A549 (cell line): ENCODE measurements around the gene ULK1. TPM values are rescaled to one million over a fixed set of nuclear protein-coding genes. Genes with fewer than 3 reads are reported as not detected.

Source experiments
- ATAC-seq, 2 experiments: fragments of 200-7000 bp in 1 of 2; fragments of >200 bp in 1 of 2; cut with Nextera tagmentation in 1 of 2; cut with Tn5 transposase in 1 of 2; 3 replicates each; pipeline versions ENCODE4 v1.8.0 to v1.9.1; 2018 to 2020; ENCODE audit warnings: mild to moderate bottlenecking in 1 of 2, moderate library complexity in 1 of 2
- CTCF ChIA-PET: fragments of 300-600 bp; sonication (Branson Sonifier 250); formaldehyde crosslinking; extraction: SDS; loops from one replicate; lab custom pipeline; 2021; ENCODE audit warnings: antibody characterized with exemption, inconsistent platforms; lab: Yijun Ruan, JAX
- POLR2A ChIA-PET: fragments of 350-600 bp; formaldehyde crosslinking; extraction: SDS; loops from one replicate; lab custom pipeline; 2021; ENCODE audit warnings: antibody characterized with exemption, inconsistent platforms; lab: Yijun Ruan, JAX
- DNase-seq, 2 experiments: peaks; one replicate each; pipeline versions ENCODE4 v3.0.0 to v3.0.0-alpha.2; 2011 to 2016; ENCODE audit warnings: low read depth in 1 of 2, low spot score in 1 of 2
- FAIRE-seq: peaks from 2 replicates; lab custom pipeline; 2011; peaks lifted over from hg19 to GRCh38; lab: Jason Lieb, UNC
- H3K27ac ChIP-seq, 2 experiments: fragments of >200 bp; sonication (Bioruptor Twin); formaldehyde crosslinking; 3 replicates each; pipeline ENCODE4 v1.5.1; 2016 to 2017
- H3K4me1 ChIP-seq: fragments of >200 bp; sonication (Bioruptor Twin); formaldehyde crosslinking; 3 replicates; pipeline ENCODE4 v1.6.1; 2016
- H3K4me2 ChIP-seq: fragments of >200 bp; sonication (Bioruptor Twin); formaldehyde crosslinking; 3 replicates; pipeline ENCODE4 v1.6.1; 2016
- H3K4me3 ChIP-seq: fragments of >200 bp; sonication (Bioruptor Twin); formaldehyde crosslinking; 3 replicates; pipeline ENCODE4 v1.5.1; 2016
- H3K9me3 ChIP-seq: fragments of >200 bp; sonication (Bioruptor Twin); formaldehyde crosslinking; 3 replicates; pipeline ENCODE4 v1.6.1; 2016
- CBX8 ChIP-seq: fragments of 200-600 bp; sonication (generic); IDR thresholded peaks from 2 replicates; pipeline ENCODE4 v1.6.1; 2016
- EHMT2 ChIP-seq: fragments of 200-600 bp; sonication (generic); IDR thresholded peaks from 2 replicates; pipeline ENCODE4 v1.6.1; 2016; ENCODE audit warnings: antibody characterized with exemption, low read depth, mild to moderate bottlenecking, moderate library complexity
- ESRRA ChIP-seq: fragments of 150-350 bp; IDR thresholded peaks from 2 replicates; pipeline ENCODE4 v1.6.1; 2014; ENCODE audit warnings: mild to moderate bottlenecking, low read length, borderline replicate concordance
- FOSB ChIP-seq: fragments of 250-450 bp; sonication (Bioruptor Pico); IDR thresholded peaks from 2 replicates; pipeline ENCODE4 v1.5.0; 2020; ENCODE audit warnings: mild to moderate bottlenecking, moderate library complexity
- HES2 ChIP-seq: fragments of >200 bp; sonication (Bioruptor Twin); formaldehyde crosslinking; IDR thresholded peaks from 2 replicates; pipeline ENCODE4 v1.6.1; 2016
- KDM1A ChIP-seq: fragments of 200-600 bp; sonication (generic); IDR thresholded peaks from 2 replicates; pipeline ENCODE4 v1.6.1; 2016; ENCODE audit warnings: low read depth, mild to moderate bottlenecking
- MAFK ChIP-seq: fragments of 450-650 bp; IDR thresholded peaks from 2 replicates; pipeline ENCODE4 v1.6.1; 2014; ENCODE audit not compliant: partially characterized antibody
- MAZ ChIP-seq: fragments of 150-350 bp; IDR thresholded peaks from 2 replicates; pipeline ENCODE4 v1.6.1; 2014; ENCODE audit warnings: antibody characterized with exemption, low read depth, low read length, borderline replicate concordance
- MYC ChIP-seq: IDR thresholded peaks from 2 replicates; pipeline ENCODE4 v1.6.1; 2012; ENCODE audit warnings: mild to moderate bottlenecking, inconsistent platforms, low read length, improper control_type of control experiment, borderline replicate concordance
- POLR2AphosphoS2 ChIP-seq: conservative IDR thresholded peaks from 2 replicates; pipeline ENCODE4 v1.6.1; 2012; ENCODE audit warnings: low read length, improper control_type of control experiment, inconsistent platforms
- RAD21 ChIP-seq, 2 experiments: fragments of >200 bp in 1 of 2; sonication (Bioruptor Twin) in 1 of 2; formaldehyde crosslinking in 1 of 2; IDR thresholded peaks in 1 of 2; conservative IDR thresholded peaks in 1 of 2; 2 replicates in 1 of 2; 3 replicates in 1 of 2; pipeline ENCODE4 v1.6.1; 2012 to 2018; ENCODE audit warnings: inconsistent platforms in 1 of 2
- SREBF2 ChIP-seq: fragments of 450-650 bp; IDR thresholded peaks from 2 replicates; pipeline ENCODE4 v1.6.1; 2014; ENCODE audit warnings: mild to moderate bottlenecking, moderate library complexity
- TFCP2L1 ChIP-seq: fragments of 250-450 bp; sonication (Bioruptor Pico); IDR thresholded peaks from 2 replicates; pipeline ENCODE4 v1.5.0; 2021; ENCODE audit warnings: mild to moderate bottlenecking
- WGBS: methylation state at CpG from one replicate; pipeline ENCODE4 v1.1.6; 2017; ENCODE audit errors: missing lambda C conversion rate; 5-methylcytosine and 5-hydroxymethylcytosine counted together
- polyA plus RNA-seq, 4 experiments: library from polyadenylated mRNA; depleted of rRNA in 3 of 4; stranded (reverse); fragments of >200 nt; fragmentation: RNase III in 1 of 4; extraction: RNeasy Plus Mini Kit Qiagen cat#74134 plus additional on column Dnase treatment in 1 of 4; gene quantifications; 2 replicates in 3 of 4; 3 replicates in 1 of 4; pipeline ENCODE4 v1.2.3, GENCODE V29; 2011 to 2017
- TF ChIP-seq, protein P1 (sequence below): fragments of >200 bp; sonication (Bioruptor Twin); formaldehyde crosslinking; IDR thresholded peaks from 3 replicates; pipeline ENCODE4 v1.6.1; 2016

The ULK1 gene
- polyA plus RNA-seq, 2 of the 4 experiments (the other 2 are of a cell fraction): 15.1 to 46.2 TPM

GRCh38 chr12:131919366-131920156 is 25.1 kb downstream of the ULK1 start:
- Histone ChIP-seq H3K4me3 (no peak overlapping the region), H3K27ac (no peak overlapping the region), H3K4me2 (no peak overlapping the region), H3K9me3 (no peaks in the 10 kb centered on the region), H3K4me1 (no peaks in the 10 kb centered on the region)
- POLR2A ChIA-PET: no interaction called here
- ATAC-seq (peak in 1 of 2 experiments; percentile 2; a peak in 3 of 6 replicates), DNase-seq (no peak), FAIRE-seq (no peak)
- CTCF ChIA-PET: interaction anchor here (0.6 to 1.2 kb wide), 2 partner anchors 18 to 68 kb away, joined by 4 to 5 read pairs; no protein-coding TSS in a partner anchor
- 89% methylated on average over 29 of the region's 37 CpGs for WGBS
- TF ChIP-seq POLR2AphosphoS2 (0 out of 2 replicates have a peak, but pooled peaks have one; percentile 59), MAZ (no peak)

DNA sequence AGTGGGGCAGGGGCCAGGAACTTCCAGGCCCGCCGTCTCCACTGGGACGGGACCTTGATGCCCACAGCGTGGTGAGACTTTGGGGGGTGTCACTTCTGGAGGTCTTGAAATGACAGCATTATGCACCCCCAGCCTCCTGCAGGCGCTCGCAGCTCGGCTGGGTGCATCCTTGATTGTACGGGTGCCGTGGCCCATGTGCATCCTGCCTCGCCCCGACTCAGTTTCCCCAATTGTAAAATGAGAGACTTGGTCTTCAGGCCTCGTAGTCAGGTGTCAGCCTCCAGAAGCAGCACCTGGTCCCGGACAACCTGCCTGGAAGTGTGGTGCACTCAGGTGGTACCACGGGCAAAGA is 25.7 kb downstream of the ULK1 start:
- FAIRE-seq: no peak
- no peak overlapping the region for H3K4me2 ChIP-seq
- DNase-seq: no peak
- no peak for TF ChIP-seq RAD21 (conservative IDR thresholded peaks at IDR 0.05 in 1 of 2, IDR thresholded peaks at IDR 0.05 in 1 of 2)
- TF ChIP-seq TFCP2L1 (CRISPR knock-in tag): no peak
- H3K9me3 ChIP-seq: no peaks in the 10 kb centered on the region
- ATAC-seq: no peak
- no peak overlapping the region for H3K27ac ChIP-seq
- WGBS: 93% methylated on average over 14 of the region's 14 CpGs
- CTCF ChIA-PET: interaction anchor here (0.6 to 1.2 kb wide), 3 partner anchors 8 to 69 kb away, joined by 3 to 5 read pairs (median 4); no protein-coding TSS in a partner anchor
- H3K4me3 ChIP-seq: no peak overlapping the region
- no peaks in the 10 kb centered on the region for H3K4me1 ChIP-seq
- POLR2A ChIA-PET: no interaction called here

GRCh38 chr12:131920902-131921840 is 26.7 kb downstream of the ULK1 start:
- ATAC-seq: 0 out of 6 replicates have a peak, but pooled peaks of 1 of the 2 experiments have one; percentile 1
- CTCF ChIA-PET: interaction anchor here (0.6 to 1.4 kb wide), 5 partner anchors 9 to 70 kb away, joined by 3 to 5 read pairs (median 3); no protein-coding TSS in a partner anchor

DNA sequence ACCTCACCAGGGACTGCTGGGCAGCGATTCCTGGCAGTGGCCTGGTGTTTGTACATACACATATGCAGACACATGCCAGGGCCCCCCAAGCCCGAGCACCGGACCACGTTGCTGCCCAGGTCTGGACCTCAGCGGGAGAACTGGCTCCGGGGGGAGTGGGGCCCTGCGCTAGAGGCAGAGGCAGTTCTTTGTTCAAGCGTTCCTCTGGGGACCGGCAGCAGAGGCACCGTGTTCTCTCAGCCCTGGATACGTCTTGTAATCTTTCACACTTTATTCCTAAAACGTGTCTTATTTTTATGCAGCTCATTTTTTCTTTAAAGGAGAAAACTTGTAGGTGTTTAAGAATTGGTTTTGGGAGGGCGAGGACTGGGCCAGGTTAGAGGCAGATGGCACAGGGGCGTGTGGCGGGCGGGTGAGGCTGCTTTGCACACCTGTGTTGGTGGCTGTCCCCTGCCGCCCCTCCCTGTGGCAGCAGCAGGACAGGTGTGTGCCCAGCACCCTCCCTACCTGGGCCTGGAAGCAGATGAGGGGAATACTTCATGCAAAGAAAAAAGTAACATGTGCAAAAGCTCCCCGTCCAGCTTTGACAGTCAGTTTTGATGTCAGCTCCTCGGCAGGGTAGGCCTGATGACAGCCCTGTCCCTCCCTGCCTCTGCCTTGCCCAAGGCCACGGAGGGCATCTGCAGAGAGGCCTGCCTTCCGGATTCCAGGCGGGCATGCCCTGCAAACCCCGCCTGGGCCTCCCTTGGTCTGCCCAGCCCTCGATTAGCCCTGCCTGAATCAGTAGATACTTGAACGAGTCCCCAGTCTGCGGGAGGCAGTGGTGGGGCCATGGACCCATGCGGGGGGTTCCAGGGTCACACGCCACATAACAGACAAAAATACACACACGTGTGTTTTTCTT is 27.7 kb downstream of the ULK1 start:
- Histone ChIP-seq H3K9me3 (no peaks in the 10 kb centered on the region), H3K4me3 (no peak overlapping the region), H3K4me2 (no peak overlapping the region), H3K27ac (no peak overlapping the region), H3K4me1 (no peaks in the 10 kb centered on the region)
- TF ChIP-seq FOSB (no peak), ESRRA (no peak), KDM1A (no peak), MAFK (no peak), CBX8 (no peak)
- 85% methylated on average over 28 of the region's 29 CpGs for WGBS
- no peak for FAIRE-seq
- CTCF ChIA-PET: interaction anchor here (0.6 to 1.4 kb wide), 5 partner anchors 21 to 71 kb away, joined by 3 to 5 read pairs (median 3); no protein-coding TSS in a partner anchor
- peak in 1 of 2 experiments; percentile 4; a peak in 2 of 6 replicates for ATAC-seq
- DNase-seq: no peak
- POLR2A ChIA-PET: interaction anchor here (0.5 kb wide), 1 partner anchor 58 kb away, joined by 4 read pairs; no protein-coding TSS in a partner anchor

More at GRCh38 chr12:131920902-131921840, 26.7 kb downstream of the ULK1 start:
- WGBS: 94% methylated on average over 21 of the region's 35 CpGs
- FAIRE-seq: no peak
- no peaks in the 10 kb centered on the region for H3K4me1 ChIP-seq
- TF ChIP-seq SREBF2 (no peak), MYC (no peak), HES2 (no peak), MAZ (no peak), EHMT2 (no peak)
- TF ChIP-seq, protein P1, sequence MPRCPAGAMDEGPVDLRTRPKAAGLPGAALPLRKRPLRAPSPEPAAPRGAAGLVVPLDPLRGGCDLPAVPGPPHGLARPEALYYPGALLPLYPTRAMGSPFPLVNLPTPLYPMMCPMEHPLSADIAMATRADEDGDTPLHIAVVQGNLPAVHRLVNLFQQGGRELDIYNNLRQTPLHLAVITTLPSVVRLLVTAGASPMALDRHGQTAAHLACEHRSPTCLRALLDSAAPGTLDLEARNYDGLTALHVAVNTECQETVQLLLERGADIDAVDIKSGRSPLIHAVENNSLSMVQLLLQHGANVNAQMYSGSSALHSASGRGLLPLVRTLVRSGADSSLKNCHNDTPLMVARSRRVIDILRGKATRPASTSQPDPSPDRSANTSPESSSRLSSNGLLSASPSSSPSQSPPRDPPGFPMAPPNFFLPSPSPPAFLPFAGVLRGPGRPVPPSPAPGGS: no peak
- TF ChIP-seq, all 56 proteins: peak for 0
- Histone ChIP-seq H3K9me3 (no peaks in the 10 kb centered on the region), H3K4me2 (no peak overlapping the region), H3K27ac (no peak overlapping the region), H3K4me3 (no peak overlapping the region)
- DNase-seq: no peak
- POLR2A ChIA-PET: no interaction called here
